ENCODE results near the gene ASIC3. TPM values are rescaled to one million over a fixed set of nuclear protein-coding genes. Genes with fewer than 3 reads are reported as not detected.

Gene ASIC3
- total and polyA plus RNA-seq, 2 experiments from 2014 or later, result 2.1 to 4.5 TPM

GRCh38 chr7:151070574-151070960, 22.2 kb downstream of the ASIC3 start:
- H2AFZ ChIP-seq, result no peak overlapping the region
- no peak for TF ChIP-seq EZH2phosphoT487 (IDR thresholded peaks at IDR 0.05; ENCODE audit: low read depth, severe bottlenecking, unreplicated experiment)
- no peak for TF ChIP-seq CTCF (IDR thresholded peaks at IDR 0.05; ENCODE audit: poor library complexity)
- TF ChIP-seq EZH2 (IDR thresholded peaks at IDR 0.05; ENCODE audit: borderline replicate concordance), result no peak
- 94% methylated on average over 15 of the region's 15 CpGs for WGBS (ENCODE audit: low lambda C conversion rate, missing lambda C conversion rate)
- no peaks in the 10 kb centered on the region for H3K9me2 ChIP-seq (replicated peaks; ENCODE audit: insufficient read depth)
- no peak overlapping the region for H3K4me2 ChIP-seq
- no peaks in the 10 kb centered on the region for H3K36me3 ChIP-seq (replicated peaks; ENCODE audit: insufficient read depth, low read depth)
- no peak for DNase-seq (ENCODE audit: low spot score)
- no peak overlapping the region for H3K27ac ChIP-seq
- no peaks in the 10 kb centered on the region for H3K27me3 ChIP-seq
- no peaks in the 10 kb centered on the region for H3K9me3 ChIP-seq (ENCODE audit: low read depth)
- no peak overlapping the region for H3K4me3 ChIP-seq
- H3K79me2 ChIP-seq, result peaks cover 4% of the 10 kb centered on the region
- H3K4me1 ChIP-seq (ENCODE audit: insufficient read depth), result no peaks in the 10 kb centered on the region
- H4K20me1 ChIP-seq (ENCODE audit: insufficient read depth, poor library complexity, severe bottlenecking), result peaks cover 2% of the 10 kb centered on the region

GRCh38 chr7:151071032-151071866, 22.9 kb downstream of the ASIC3 start:
- H3K4me1 ChIP-seq (ENCODE audit: insufficient read depth), result no peaks in the 10 kb centered on the region
- H3K36me3 ChIP-seq (replicated peaks; ENCODE audit: insufficient read depth, low read depth), result no peaks in the 10 kb centered on the region
- no peaks in the 10 kb centered on the region for H3K9me2 ChIP-seq (replicated peaks; ENCODE audit: insufficient read depth)
- no peak for DNase-seq (ENCODE audit: low spot score)
- H3K9me3 ChIP-seq (ENCODE audit: low read depth), result no peaks in the 10 kb centered on the region
- H3K4me3 ChIP-seq, result no peak overlapping the region
- H2AFZ ChIP-seq, result no peak overlapping the region
- H3K4me2 ChIP-seq, result no peak overlapping the region
- H3K27me3 ChIP-seq, result no peaks in the 10 kb centered on the region
- WGBS (ENCODE audit: low lambda C conversion rate, missing lambda C conversion rate), result 96% methylated on average over 26 of the region's 39 CpGs
- peaks cover 2% of the 10 kb centered on the region for H4K20me1 ChIP-seq (ENCODE audit: insufficient read depth, poor library complexity, severe bottlenecking)
- peaks cover 4% of the 10 kb centered on the region for H3K79me2 ChIP-seq
- TF ChIP-seq EZH2 (IDR thresholded peaks at IDR 0.05; ENCODE audit: borderline replicate concordance), result no peak
- TF ChIP-seq CTCF (IDR thresholded peaks at IDR 0.05; ENCODE audit: poor library complexity), result no peak
- no peak for TF ChIP-seq EZH2phosphoT487 (IDR thresholded peaks at IDR 0.05; ENCODE audit: low read depth, severe bottlenecking, unreplicated experiment)
- no peak overlapping the region for H3K27ac ChIP-seq

GRCh38 chr7:151073990-151074389, 25.7 kb downstream of the ASIC3 start:
- Histone ChIP-seq H3K79me2 (peaks cover 6% of the 10 kb centered on the region), H2AFZ (no peak overlapping the region), H4K20me1 (ENCODE audit: insufficient read depth, poor library complexity, severe bottlenecking) (no peaks in the 10 kb centered on the region), H3K9me2 (replicated peaks; ENCODE audit: insufficient read depth) (no peaks in the 10 kb centered on the region), H3K4me3 (no peak overlapping the region), H3K9me3 (ENCODE audit: low read depth) (no peaks in the 10 kb centered on the region), H3K36me3 (replicated peaks; ENCODE audit: insufficient read depth, low read depth) (no peaks in the 10 kb centered on the region), H3K27me3 (no peaks in the 10 kb centered on the region), H3K27ac (no peak overlapping the region), H3K4me2 (no peak overlapping the region), H3K4me1 (ENCODE audit: insufficient read depth) (peaks cover 14% of the 10 kb centered on the region)
- DNase-seq (ENCODE audit: low spot score), result no peak
- WGBS (ENCODE audit: low lambda C conversion rate, missing lambda C conversion rate), result 94% methylated on average over 17 of the region's 17 CpGs
- no peak for TF ChIP-seq CTCF (IDR thresholded peaks at IDR 0.05; ENCODE audit: poor library complexity)
- TF ChIP-seq EZH2phosphoT487 (IDR thresholded peaks at IDR 0.05; ENCODE audit: low read depth, severe bottlenecking, unreplicated experiment), result no peak
- no peak for TF ChIP-seq EZH2 (IDR thresholded peaks at IDR 0.05; ENCODE audit: borderline replicate concordance)
